Gastrocnemius medialis (tissue), 4 donors: ENCODE data around the gene SYNGR2. TPM values are rescaled to one million over a fixed set of nuclear protein-coding genes. Genes with fewer than 3 reads are reported as not detected.

Source experiments
- ATAC-seq, 2 donors: fragments of 150-250 bp; one replicate each; pipeline ENCODE4 v1.9.1; 2016
- DNase-seq, 2 donors: peaks; one replicate each; pipeline ENCODE4 v3.0.0-alpha.2; 2019
- H3K27ac ChIP-seq, 4 donors: fragments of 200-600 bp; sonication (generic); 1 replicate in 1 of 4; 2 replicates in 3 of 4; pipeline ENCODE4 v1.5.1; 2016 to 2018; ENCODE audit warnings: mild to moderate bottlenecking in 2 of 4, moderate library complexity in 1 of 4
- H3K27me3 ChIP-seq, 3 donors: fragments of 200-600 bp; sonication (generic) in 2 of 3; 1 replicate in 1 of 3; 2 replicates in 2 of 3; pipeline versions ENCODE4 v1.5.1 to v1.6.0; 2016 to 2019; ENCODE audit warnings: mild to moderate bottlenecking in 1 of 3, moderate library complexity in 1 of 3
- H3K36me3 ChIP-seq, 2 donors: fragments of 200-600 bp; sonication (generic) in 1 of 2; one replicate each; pipeline ENCODE4 v1.5.1; 2017 to 2018
- H3K4me1 ChIP-seq, 2 donors: fragments of 200-600 bp; sonication (generic) in 1 of 2; one replicate each; pipeline ENCODE4 v1.5.1; 2016 to 2017; ENCODE audit warnings: mild to moderate bottlenecking in 2 of 2
- H3K4me3 ChIP-seq, 4 donors: fragments of 200-600 bp; sonication (generic) in 3 of 4; 1 replicate in 1 of 4; 2 replicates in 3 of 4; pipeline ENCODE4 v1.5.1; 2016 to 2019; ENCODE audit warnings: mild to moderate bottlenecking in 2 of 4
- H3K9me3 ChIP-seq, 3 donors: fragments of 200-600 bp; sonication (generic) in 2 of 3; 1 replicate in 1 of 3; 2 replicates in 2 of 3; pipeline ENCODE4 v1.5.1; 2016 to 2019
- POLR2A ChIP-seq, 2 donors: fragments of 450-650 bp; IDR thresholded peaks; one replicate each; pipeline ENCODE4 v1.6.1; 2017; ENCODE audit warnings: antibody characterized with exemption in 2 of 2, mild to moderate bottlenecking in 2 of 2, moderate library complexity in 2 of 2
- in situ Hi-C, 4 donors: fragments of 200-750 bp; cut with MboI; loops; one replicate each; pipeline versions ENCODE4 v1.15.0 to v1.8.0; 2017; ENCODE audit warnings: low sequenced_read_pairs in 4 of 4
- intact Hi-C: fragments of 100-400 bp; cut with DNase I; formaldehyde crosslinking; loops from one replicate; pipeline ENCODE4 v1.15.1; 2023; ENCODE audit warnings: low total_unique reads
- total RNA-seq, 4 donors: library from RNA; depleted of rRNA; stranded (reverse); fragments of >200 nt; gene quantifications; one replicate each; pipeline versions ENCODE4 v1.1.0 to v1.2.3, GENCODE V29; 2016
- TF ChIP-seq, protein P1 (sequence below), 5 experiments: fragments of 450-650 bp in 3 of 5; fragments of 200-600 bp in 2 of 5; sonication (generic) in 2 of 5; IDR thresholded peaks in 4 of 5; conservative IDR thresholded peaks in 1 of 5; 1 replicate in 4 of 5; 2 replicates in 1 of 5; pipeline ENCODE4 v1.5.1; 2016 to 2019; ENCODE audit warnings: antibody characterized with exemption in 5 of 5, mild to moderate bottlenecking in 3 of 5, moderate library complexity in 3 of 5

The SYNGR2 gene
- total RNA-seq, 4 donors from 2014 or later: 104 to 218 (median 163) TPM

GRCh38 chr17:78159575-78160158 lies 8.7 kb upstream of the SYNGR2 start:
- Histone ChIP-seq H3K36me3 (no peaks in the 10 kb centered on the region), H3K4me3 (no peak overlapping the region), H3K27me3 (no peaks in the 10 kb centered on the region), H3K9me3 (no peaks in the 10 kb centered on the region), H3K27ac (no peak overlapping the region), H3K4me1 (no peaks in the 10 kb centered on the region)
- ATAC-seq (no peak), DNase-seq (no peak)
- no peak for TF ChIP-seq POLR2A (IDR thresholded peaks at IDR 0.05)
- TF ChIP-seq, protein P1, sequence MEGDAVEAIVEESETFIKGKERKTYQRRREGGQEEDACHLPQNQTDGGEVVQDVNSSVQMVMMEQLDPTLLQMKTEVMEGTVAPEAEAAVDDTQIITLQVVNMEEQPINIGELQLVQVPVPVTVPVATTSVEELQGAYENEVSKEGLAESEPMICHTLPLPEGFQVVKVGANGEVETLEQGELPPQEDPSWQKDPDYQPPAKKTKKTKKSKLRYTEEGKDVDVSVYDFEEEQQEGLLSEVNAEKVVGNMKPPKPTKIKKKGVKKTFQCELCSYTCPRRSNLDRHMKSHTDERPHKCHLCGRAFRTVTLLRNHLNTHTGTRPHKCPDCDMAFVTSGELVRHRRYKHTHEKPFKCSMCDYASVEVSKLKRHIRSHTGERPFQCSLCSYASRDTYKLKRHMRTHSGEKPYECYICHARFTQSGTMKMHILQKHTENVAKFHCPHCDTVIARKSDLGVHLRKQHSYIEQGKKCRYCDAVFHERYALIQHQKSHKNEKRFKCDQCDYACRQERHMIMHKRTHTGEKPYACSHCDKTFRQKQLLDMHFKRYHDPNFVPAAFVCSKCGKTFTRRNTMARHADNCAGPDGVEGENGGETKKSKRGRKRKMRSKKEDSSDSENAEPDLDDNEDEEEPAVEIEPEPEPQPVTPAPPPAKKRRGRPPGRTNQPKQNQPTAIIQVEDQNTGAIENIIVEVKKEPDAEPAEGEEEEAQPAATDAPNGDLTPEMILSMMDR (IDR thresholded peaks at IDR 0.05 in 4 of 5, conservative IDR thresholded peaks at IDR 0.05 in 1 of 5): no peak
- in situ Hi-C loops (no loop called here), intact Hi-C loops (no loop called here)

- intact Hi-C loops: no loop called here
- no peak for ATAC-seq
- in situ Hi-C loops: no loop called here
Measured at GRCh38 chr17:78163881-78164747, 4.3 kb upstream of the SYNGR2 start.

DNA sequence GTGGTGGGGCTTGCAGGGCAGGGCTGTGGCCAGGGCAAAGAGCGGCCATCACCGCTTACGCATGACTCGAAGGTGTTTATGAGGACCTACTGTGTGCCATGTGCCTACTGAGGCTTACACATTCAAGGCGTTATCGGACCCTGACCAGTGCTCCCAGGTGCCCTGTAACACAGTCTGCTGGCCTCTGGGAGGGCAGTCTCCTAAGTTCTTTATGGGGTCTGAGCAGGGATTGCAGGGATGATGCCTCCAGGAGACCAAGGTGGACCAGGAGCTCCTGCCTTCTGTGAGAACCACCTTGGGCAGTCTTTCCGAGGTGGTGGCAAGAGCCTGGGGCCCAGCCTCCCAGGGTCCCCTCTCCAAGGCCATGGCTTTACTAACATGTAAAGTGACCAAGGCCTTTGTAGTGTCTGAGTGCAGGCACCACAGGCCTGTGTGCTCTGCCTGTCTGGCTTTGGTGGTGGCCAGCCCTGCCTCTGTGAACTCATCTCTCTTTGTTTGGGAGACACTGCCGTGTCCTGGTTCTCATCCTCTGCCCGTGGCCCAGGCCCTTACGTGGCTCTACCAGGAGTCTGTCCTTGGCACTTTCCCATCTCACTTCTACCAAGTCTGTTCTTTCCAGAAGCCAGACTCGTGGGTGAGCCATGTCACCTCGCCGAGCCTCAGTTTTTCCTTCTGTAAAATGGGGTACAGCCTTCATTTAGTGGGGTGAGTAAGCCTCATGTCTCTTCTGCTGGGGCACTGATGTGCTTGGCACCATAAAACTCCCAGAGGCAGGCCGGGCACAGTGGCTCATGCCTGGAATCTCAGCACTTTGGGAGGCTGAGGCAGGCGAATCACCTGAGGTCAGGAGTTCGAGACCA lies 3.4 kb upstream of the SYNGR2 start:
- in situ Hi-C loops: no loop called here
- H3K36me3 ChIP-seq: no peaks in the 10 kb centered on the region
- no peaks in the 10 kb centered on the region for H3K9me3 ChIP-seq
- H3K27ac ChIP-seq: no peak overlapping the region
- DNase-seq: no peak
- no peak for ATAC-seq
- peaks cover 6 to 12% of the 10 kb centered on the region in 2 donors for H3K4me1 ChIP-seq
- H3K27me3 ChIP-seq: no peaks in the 10 kb centered on the region
- H3K4me3 ChIP-seq: no peak overlapping the region
- TF ChIP-seq POLR2A (IDR thresholded peaks at IDR 0.05): no peak
- TF ChIP-seq, protein P1 (IDR thresholded peaks at IDR 0.05 in 4 of 5, conservative IDR thresholded peaks at IDR 0.05 in 1 of 5): no peak
- intact Hi-C loops: no loop called here

More at GRCh38 chr17:78163881-78164747, 4.3 kb upstream of the SYNGR2 start:
- Histone ChIP-seq H3K4me3 (no peak overlapping the region), H3K27ac (no peak overlapping the region), H3K4me1 (peaks cover 0 to 5% of the 10 kb centered on the region in 2 donors), H3K27me3 (no peaks in the 10 kb centered on the region), H3K36me3 (no peaks in the 10 kb centered on the region), H3K9me3 (no peaks in the 10 kb centered on the region)
- TF ChIP-seq, protein P1 (IDR thresholded peaks at IDR 0.05 in 4 of 5, conservative IDR thresholded peaks at IDR 0.05 in 1 of 5): no peak
- no peak for TF ChIP-seq POLR2A (IDR thresholded peaks at IDR 0.05)
- no peak for DNase-seq

DNA sequence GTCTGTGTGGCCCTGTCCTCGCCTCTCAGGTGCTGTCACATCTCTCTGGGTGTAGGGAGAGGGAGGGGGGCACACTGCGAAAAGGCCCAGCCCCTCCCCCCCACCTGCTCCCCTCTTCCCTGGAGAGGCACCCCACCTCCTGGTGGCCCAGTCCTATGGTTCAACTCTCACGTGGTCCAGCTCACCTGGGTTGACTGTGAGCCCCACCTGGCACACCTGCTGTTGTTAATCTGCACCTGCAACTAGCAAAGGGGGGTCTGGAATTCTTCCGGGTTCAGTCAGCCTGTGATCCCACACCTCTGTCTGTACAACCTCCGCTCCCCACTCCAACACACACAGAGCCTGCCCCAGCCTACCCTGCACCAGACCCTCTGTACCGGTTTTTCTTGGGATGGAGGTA lies 2.0 kb upstream of the SYNGR2 start:
- Histone ChIP-seq H3K27me3 (no peaks in the 10 kb centered on the region), H3K36me3 (peaks cover 0 to 6% of the 10 kb centered on the region in 2 donors), H3K4me3 (no peak overlapping the region), H3K9me3 (no peaks in the 10 kb centered on the region), H3K4me1 (peaks cover 6 to 21% of the 10 kb centered on the region in 2 donors), H3K27ac (no peak overlapping the region)
- DNase-seq (no peak), ATAC-seq (no peak)
- TF ChIP-seq, protein P1 (IDR thresholded peaks at IDR 0.05 in 4 of 5, conservative IDR thresholded peaks at IDR 0.05 in 1 of 5): no peak
- no peak for TF ChIP-seq POLR2A (IDR thresholded peaks at IDR 0.05)
- intact Hi-C loops (no loop called here), in situ Hi-C loops (no loop called here)
